ENCODE results near the gene TNFRSF14.

The TNFRSF14 gene

GRCh38 chr1:2591581-2592261 lies 35.5 kb downstream of the TNFRSF14 start:
- no peak for DNase-seq (ENCODE audit: low read depth)
- TF ChIP-seq CTCF (conservative IDR thresholded peaks at IDR 0.05; ENCODE audit: low read depth, low read length): no peak
- no peak overlapping the region for H3K4me3 ChIP-seq (ENCODE audit: low read depth, low read length)

- no peak for DNase-seq (ENCODE audit: low read depth)
- no peak overlapping the region for H3K4me3 ChIP-seq (ENCODE audit: low read depth, low read length)
- no peak for TF ChIP-seq CTCF (conservative IDR thresholded peaks at IDR 0.05; ENCODE audit: low read depth, low read length)
Measured at GRCh38 chr1:2592672-2593071, 36.5 kb downstream of the TNFRSF14 start.

- no peak for DNase-seq (ENCODE audit: low read depth)
- TF ChIP-seq CTCF (conservative IDR thresholded peaks at IDR 0.05; ENCODE audit: low read depth, low read length): no peak
- H3K4me3 ChIP-seq (ENCODE audit: low read depth, low read length): no peak overlapping the region
Measured at GRCh38 chr1:2593251-2593878, 37.2 kb downstream of the TNFRSF14 start.

- peak; percentile 18 for DNase-seq (ENCODE audit: low read depth)
- no peak overlapping the region for H3K4me3 ChIP-seq (ENCODE audit: low read depth, low read length)
- TF ChIP-seq CTCF (conservative IDR thresholded peaks at IDR 0.05; ENCODE audit: low read depth, low read length): no peak
Measured at GRCh38 chr1:2594001-2594640, 38.0 kb downstream of the TNFRSF14 start.

GRCh38 chr1:2594641-2595131 lies 38.5 kb downstream of the TNFRSF14 start:
- DNase-seq (ENCODE audit: low read depth): no peak
- TF ChIP-seq CTCF (conservative IDR thresholded peaks at IDR 0.05; ENCODE audit: low read depth, low read length): no peak
- no peak overlapping the region for H3K4me3 ChIP-seq (ENCODE audit: low read depth, low read length)

GRCh38 chr1:2595261-2595811 lies 39.2 kb downstream of the TNFRSF14 start:
- TF ChIP-seq CTCF (conservative IDR thresholded peaks at IDR 0.05; ENCODE audit: low read depth, low read length): no peak
- no peak for DNase-seq (ENCODE audit: low read depth)
- H3K4me3 ChIP-seq (ENCODE audit: low read depth, low read length): no peak overlapping the region

Measured in choroid plexus epithelial cell (primary cell).